Ovary (tissue), 3 donors: ENCODE results near the gene GBX1.

Source experiments
- CTCF ChIP-seq, 3 donors: fragments of 450-650 bp in 2 of 3; fragments of 200-600 bp in 1 of 3; IDR thresholded peaks; one replicate each; pipeline versions ENCODE4 v1.5.1 to v1.8.0; 2016 to 2022; ENCODE audit warnings: antibody characterized with exemption in 3 of 3, mild to moderate bottlenecking in 1 of 3
- EP300 ChIP-seq: sonication (generic); formaldehyde crosslinking; IDR thresholded peaks from one replicate; pipeline ENCODE4 v1.6.1; 2017; ENCODE audit warnings: antibody characterized with exemption
- POLR2A ChIP-seq: fragments of 450-650 bp; IDR thresholded peaks from one replicate; pipeline ENCODE4 v1.6.1; 2017; ENCODE audit warnings: antibody characterized with exemption, mild to moderate bottlenecking, moderate library complexity
- donor health status: DM: no; HTN: no; CAD: no.

- TF ChIP-seq POLR2A (no peak), CTCF (IDR thresholded peaks at IDR 0.05) (no peak), EP300 (no peak)
Measured at GRCh38 chr7:151189038-151189437, 21.5 kb upstream of the GBX1 start.
